Breast epithelium (tissue), 3 donors: ENCODE data around the gene BCL2.

Source experiments
- CTCF ChIP-seq, 3 donors: fragments of 450-650 bp; IDR thresholded peaks; one replicate each; pipeline ENCODE4 v1.5.1; 2016 to 2017; ENCODE audit warnings: antibody characterized with exemption in 3 of 3, mild to moderate bottlenecking in 3 of 3, moderate library complexity in 3 of 3
- POLR2A ChIP-seq: fragments of 450-650 bp; IDR thresholded peaks from one replicate; pipeline ENCODE4 v1.6.1; 2016; ENCODE audit warnings: antibody characterized with exemption, mild to moderate bottlenecking, moderate library complexity
- POLR2AphosphoS5 ChIP-seq, 3 donors: sonication (generic); formaldehyde crosslinking; IDR thresholded peaks; one replicate each; pipeline ENCODE4 v1.6.1; 2017; ENCODE audit warnings: antibody characterized with exemption in 3 of 3

- TF ChIP-seq CTCF (IDR thresholded peaks at IDR 0.05), result no peak
- TF ChIP-seq POLR2A, result no peak
- no peak for TF ChIP-seq POLR2AphosphoS5 (IDR thresholded peaks at IDR 0.05)
Observed at GRCh38 chr18:63152791-63153190, 166.8 kb downstream of the BCL2 start.
